Activated naive CD4-positive, alpha-beta T cell (primary cell): ENCODE measurements around the gene FAM131A.

Experiments used
- DNase-seq, 4 experiments: peaks; one replicate each; lab custom pipeline; 2025; lab: John Stamatoyannopoulos, UW

Gene FAM131A, protein sequence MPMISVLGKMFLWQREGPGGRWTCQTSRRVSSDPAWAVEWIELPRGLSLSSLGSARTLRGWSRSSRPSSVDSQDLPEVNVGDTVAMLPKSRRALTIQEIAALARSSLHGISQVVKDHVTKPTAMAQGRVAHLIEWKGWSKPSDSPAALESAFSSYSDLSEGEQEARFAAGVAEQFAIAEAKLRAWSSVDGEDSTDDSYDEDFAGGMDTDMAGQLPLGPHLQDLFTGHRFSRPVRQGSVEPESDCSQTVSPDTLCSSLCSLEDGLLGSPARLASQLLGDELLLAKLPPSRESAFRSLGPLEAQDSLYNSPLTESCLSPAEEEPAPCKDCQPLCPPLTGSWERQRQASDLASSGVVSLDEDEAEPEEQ

GRCh38 chr3:184337399-184337714, at the start of gene FAM131A:
Gene FAM131A, plus strand, starts transcription at chr3:184337600. Its CDS starts 31 bp downstream, at chr3:184337631.
- no peak for DNase-seq

DNA sequence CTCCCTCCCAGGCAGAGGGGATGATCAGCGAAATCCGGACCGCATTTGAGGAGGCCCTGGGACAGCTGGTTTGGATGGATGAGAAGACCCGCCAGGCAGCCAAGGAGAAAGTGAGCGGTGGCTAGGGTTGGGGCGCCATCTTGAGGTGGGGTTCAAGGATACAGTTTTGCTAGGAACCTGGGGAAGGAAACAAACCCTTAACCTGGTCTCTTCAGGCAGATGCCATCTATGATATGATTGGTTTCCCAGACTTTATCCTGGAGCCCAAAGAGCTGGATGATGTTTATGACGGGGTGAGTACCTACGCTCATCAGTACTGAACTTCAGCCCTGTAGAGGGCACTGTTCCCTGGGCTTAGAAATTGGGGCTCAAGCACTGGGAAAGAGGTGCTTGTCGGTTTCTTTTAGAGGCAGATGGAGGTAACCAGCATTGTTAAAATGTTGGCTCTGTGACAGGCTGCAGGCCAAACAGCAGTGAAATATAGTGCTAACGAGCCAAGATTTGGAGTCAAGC, 47.9 kb upstream of the FAM131A start:
- DNase-seq, result peak; percentile 16 to 38 (median 20)

DNA sequence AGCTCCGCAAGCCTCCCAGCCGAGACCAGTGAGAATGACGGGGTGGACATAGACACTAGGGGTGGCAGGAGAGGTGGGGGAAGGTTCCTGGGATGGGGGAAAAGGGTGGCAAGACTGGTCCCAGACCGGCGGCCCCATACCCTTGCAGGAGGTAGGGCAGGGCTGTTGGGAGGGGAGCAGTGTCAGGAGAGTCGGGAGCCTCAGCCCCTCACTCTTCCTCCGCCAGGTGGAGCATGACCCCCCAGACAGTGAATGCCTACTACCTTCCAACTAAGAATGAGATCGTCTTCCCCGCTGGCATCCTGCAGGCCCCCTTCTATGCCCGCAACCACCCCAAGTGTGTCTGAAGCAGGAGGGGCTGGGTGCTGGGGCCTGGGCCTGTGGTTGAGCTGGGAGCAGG, 47.1 kb upstream of the FAM131A start:
- no peak for DNase-seq

GRCh38 chr3:184291044-184291737, 46.2 kb upstream of the FAM131A start:
- DNase-seq, result no peak

GRCh38 chr3:184291738-184292445, 45.5 kb upstream of the FAM131A start:
- DNase-seq, result no peak

GRCh38 chr3:184295771-184296170, 41.6 kb upstream of the FAM131A start:
- DNase-seq, result no peak

GRCh38 chr3:184296616-184297015, 40.8 kb upstream of the FAM131A start:
- no peak for DNase-seq

DNA sequence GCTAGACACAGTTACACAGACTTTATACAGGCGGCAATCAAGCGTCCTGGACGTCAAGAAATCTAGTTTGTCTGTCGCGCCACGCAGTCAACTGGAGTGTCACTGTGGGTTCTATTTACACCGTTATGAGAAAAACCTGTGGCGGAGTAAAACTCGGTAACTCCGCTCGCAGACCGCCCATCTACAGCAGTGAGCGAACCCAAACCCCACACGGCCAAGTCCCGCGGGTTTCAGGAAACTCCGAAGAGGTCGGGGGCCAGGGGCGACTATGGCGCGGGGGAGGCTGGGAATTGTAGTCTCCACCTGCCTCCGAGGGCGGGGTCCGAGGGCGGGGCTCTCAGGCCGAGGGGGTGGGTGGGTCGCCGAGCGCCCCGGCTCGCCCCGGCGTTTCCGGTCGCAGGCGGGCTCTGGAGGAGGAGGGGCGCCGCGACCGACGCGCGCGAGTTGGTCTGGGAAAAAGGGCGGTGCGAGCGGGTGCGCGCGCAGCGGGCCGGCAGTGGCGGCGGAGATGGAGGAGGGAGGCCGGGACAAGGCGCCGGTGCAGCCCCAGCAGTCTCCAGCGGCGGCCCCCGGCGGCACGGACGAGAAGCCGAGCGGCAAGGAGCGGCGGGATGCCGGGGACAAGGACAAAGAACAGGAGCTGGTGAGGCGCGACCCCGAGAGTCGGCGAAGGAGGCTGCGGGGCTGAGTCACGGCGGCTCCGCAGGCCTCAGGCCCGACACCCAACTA, 38.5 kb upstream of the FAM131A start, which contains the start of gene PSMD2:
TSS of gene PSMD2 (plus strand) at position 483 of the 729 bp plus-strand sequence. CDS start at position 509, 26 bp downstream.
- peak; percentile 90 to 99 (median 96) for DNase-seq

- peak in 1 of 4 experiments; percentile 45 for DNase-seq
Measured at GRCh38 chr3:184299488-184300377, 37.7 kb upstream of the FAM131A start.

GRCh38 chr3:184300378-184300720, 37.1 kb upstream of the FAM131A start:
- no peak for DNase-seq

- DNase-seq, result no peak
Measured at GRCh38 chr3:184305577-184305976, 31.8 kb upstream of the FAM131A start.

DNA sequence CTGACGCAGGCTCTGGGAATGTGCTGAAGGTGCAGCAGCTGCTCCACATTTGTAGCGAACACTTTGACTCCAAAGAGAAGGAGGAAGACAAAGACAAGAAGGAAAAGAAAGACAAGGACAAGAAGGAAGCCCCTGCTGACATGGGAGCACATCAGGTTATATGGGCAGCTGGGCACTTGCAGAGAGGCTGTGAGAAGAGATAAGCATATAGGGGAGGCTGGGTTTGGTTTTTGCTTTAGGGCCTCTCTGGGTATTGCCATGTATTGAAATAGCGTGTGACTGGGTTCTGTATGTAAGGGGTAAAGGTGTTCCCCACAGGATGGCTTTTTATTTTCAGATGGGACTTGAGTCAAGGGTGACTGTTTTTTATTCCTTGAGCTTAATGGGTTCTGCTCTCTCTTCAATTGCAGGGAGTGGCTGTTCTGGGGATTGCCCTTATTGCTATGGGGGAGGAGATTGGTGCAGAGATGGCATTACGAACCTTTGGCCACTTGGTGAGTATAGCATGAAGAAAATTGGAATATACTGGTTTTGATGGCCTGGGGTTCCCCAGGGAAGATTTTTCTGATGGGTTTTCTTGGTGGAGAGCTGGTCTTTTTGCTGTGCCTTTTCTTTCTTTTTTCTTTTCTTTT, 30.9 kb upstream of the FAM131A start:
- DNase-seq, result no peak

GRCh38 chr3:184307915-184308314, 29.5 kb upstream of the FAM131A start:
- DNase-seq, result no peak

GRCh38 chr3:184308744-184309143, 28.7 kb upstream of the FAM131A start:
- no peak for DNase-seq

GRCh38 chr3:184311633-184312032, 25.8 kb upstream of the FAM131A start:
- DNase-seq, result no peak

DNA sequence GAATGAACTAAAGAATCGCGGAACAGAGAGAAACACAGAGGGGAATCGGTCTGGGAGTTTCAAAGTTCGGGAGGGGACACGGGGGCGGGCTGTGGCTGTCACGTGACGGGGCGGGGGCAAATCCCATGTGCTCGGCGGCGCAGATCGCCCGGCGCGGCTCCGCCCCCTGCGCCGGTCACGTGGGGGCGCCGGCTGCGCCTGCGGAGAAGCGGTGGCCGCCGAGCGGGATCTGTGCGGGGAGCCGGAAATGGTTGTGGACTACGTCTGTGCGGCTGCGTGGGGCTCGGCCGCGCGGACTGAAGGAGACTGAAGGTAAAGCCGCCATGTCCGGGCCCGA, 23.1 kb upstream of the FAM131A start, which contains the start of gene EIF4G1:
TSS of gene EIF4G1 (plus strand) at position 244 of the 337 bp plus-strand sequence. CDS start 1,191 bp downstream, outside the sequence.
- peak; percentile 74 to 92 (median 81) for DNase-seq

DNA sequence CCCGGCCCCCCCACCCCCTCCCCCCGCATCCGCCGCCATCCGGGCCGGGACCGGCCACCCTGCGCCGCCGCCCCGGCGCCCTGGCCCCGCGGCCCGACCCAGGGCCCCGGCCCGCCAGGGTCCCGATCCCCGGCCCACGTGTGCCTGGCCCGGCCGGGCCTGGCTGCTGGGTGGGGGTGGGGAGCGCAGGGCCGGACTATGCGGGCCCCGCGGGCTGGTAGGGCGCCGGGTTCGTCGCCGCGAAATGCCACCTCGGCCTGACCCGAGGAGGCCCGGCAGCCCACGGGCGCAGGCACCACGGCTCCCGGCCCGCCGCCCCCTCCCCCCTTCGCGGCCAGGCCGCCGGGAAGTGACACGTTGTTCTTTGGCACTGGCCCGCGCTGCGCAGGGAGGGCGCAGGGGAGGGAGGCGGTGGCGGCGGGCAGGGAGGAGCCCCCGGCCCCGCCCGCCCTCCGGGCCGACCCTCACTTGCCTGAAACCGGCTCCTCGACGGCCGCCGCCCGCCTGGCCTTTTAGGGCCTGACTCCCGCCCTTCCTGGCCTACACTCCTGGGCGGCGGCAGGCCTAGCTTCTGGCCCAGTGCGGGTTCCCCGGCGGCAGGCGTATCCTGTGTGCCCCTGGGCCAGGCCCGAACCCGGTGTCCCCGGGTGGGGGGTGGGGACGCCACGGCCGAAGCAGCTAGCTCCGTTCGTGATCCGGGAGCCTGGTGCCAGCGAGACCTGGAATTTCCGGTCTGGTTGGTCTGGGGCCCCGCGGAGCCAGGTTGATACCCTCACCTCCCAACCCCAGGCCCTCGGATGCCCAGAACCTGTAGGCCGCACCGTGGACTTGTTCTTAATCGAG, 22.5 kb upstream of the FAM131A start:
- peak in 3 of 4 experiments; percentile 36 to 66 (median 54) for DNase-seq

- DNase-seq, result no peak
Measured at GRCh38 chr3:184315543-184315867, 21.9 kb upstream of the FAM131A start.

DNA sequence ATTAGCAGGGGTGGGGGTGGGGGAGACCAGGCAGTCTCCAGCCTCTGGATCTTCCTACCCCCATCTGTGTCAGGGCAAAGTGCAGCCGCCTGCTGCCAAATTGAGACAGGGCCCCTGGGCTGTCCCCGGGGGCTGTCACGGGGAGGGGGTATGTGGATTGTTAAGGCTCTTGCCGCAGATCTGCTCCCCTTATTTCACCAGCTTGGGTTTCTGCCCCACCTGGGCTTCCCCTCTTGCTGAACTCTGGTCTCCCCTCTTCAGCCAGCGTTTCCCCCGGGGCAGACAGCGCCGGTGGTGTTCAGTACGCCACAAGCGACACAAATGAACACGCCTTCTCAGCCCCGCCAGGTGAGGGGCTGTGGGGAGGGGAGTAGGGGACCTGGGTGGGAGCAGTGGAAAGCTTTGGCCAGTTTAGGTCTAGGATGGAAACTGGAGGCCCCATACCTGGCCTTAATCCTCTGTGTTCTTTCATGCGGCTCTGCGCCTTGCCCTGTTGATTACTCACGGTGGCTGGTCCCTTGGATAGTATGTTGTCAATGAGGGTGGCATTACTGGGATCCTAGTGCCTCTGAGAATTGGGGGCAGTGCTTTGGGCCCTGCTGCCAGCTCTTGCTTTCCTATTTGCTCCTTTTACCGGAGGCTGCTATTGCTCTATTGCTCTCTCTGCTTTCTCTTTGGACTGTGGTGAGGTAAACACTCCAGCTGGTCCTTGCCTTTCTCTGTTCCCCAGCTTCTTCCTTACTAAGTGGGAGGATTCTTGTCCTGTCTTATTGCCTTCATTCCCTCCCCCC, 21.3 kb upstream of the FAM131A start:
- no peak for DNase-seq
